HepG2 (cell line): ENCODE results near the gene GATD1. TPM values are rescaled to one million over a fixed set of nuclear protein-coding genes. Genes with fewer than 3 reads are reported as not detected.
A peak's percentile ranks its signal among the peaks of the same experiment; 100 is the strongest.

ENCODE experiments used
- CAMTA2 ChIP-seq: sonication (generic); formaldehyde crosslinking; IDR thresholded peaks from 2 replicates; pipeline ENCODE4 v1.4.0; 2020; ENCODE audit warnings: mild to moderate bottlenecking, missing genetic modification reagents, borderline replicate concordance
- GATA4 ChIP-seq: sonication (generic); IDR thresholded peaks from 2 replicates; pipeline ENCODE4 v1.6.1; 2016; ENCODE audit warnings: antibody characterized with exemption, low read depth, borderline replicate concordance
- HNF1A ChIP-seq, 2 experiments: sonication (generic) in 1 of 2; formaldehyde crosslinking in 1 of 2; IDR thresholded peaks; 2 replicates each; pipeline versions ENCODE4 v1.4.0 to v1.6.1; 2016 to 2020; ENCODE audit warnings: borderline replicate concordance in 1 of 2, low read depth in 1 of 2, mild to moderate bottlenecking in 1 of 2, missing genetic modification reagents in 1 of 2
- HNRNPK ChIP-seq: fragments of 200-400 bp; formaldehyde crosslinking; IDR thresholded peaks from 2 replicates; pipeline ENCODE4 v1.6.1; 2018; ENCODE audit warnings: low read length, low read depth, moderate library complexity, mild to moderate bottlenecking; ENCODE audit not compliant: poor library complexity, severe bottlenecking
- IRF9 ChIP-seq: sonication (generic); formaldehyde crosslinking; IDR thresholded peaks from 2 replicates; pipeline ENCODE4 v1.8.0; 2022; ENCODE audit warnings: missing genetic modification reagents, mild to moderate bottlenecking, borderline replicate concordance
- KAT7 ChIP-seq: IDR thresholded peaks from 2 replicates; pipeline ENCODE4 v1.6.1; 2018; ENCODE audit warnings: borderline replicate concordance, missing compliant biosample characterization
- MED13 ChIP-seq: sonication (generic); formaldehyde crosslinking; IDR thresholded peaks from 2 replicates; pipeline ENCODE4 v1.5.0; 2020; ENCODE audit warnings: missing genetic modification reagents
- RELA ChIP-seq: sonication (generic); formaldehyde crosslinking; IDR thresholded peaks from 2 replicates; pipeline ENCODE4 v1.4.0; 2020; ENCODE audit warnings: missing genetic modification reagents
- SKIL ChIP-seq: sonication (generic); formaldehyde crosslinking; IDR thresholded peaks from 2 replicates; pipeline ENCODE4 v1.8.0; 2022; ENCODE audit warnings: missing genetic modification reagents, mild to moderate bottlenecking, moderate library complexity, borderline replicate concordance
- TBX2 ChIP-seq: sonication (generic); formaldehyde crosslinking; IDR thresholded peaks from 2 replicates; pipeline ENCODE4 v1.5.0; 2020; ENCODE audit warnings: missing genetic modification reagents, mild to moderate bottlenecking, borderline replicate concordance
- UBTF ChIP-seq: sonication (generic); formaldehyde crosslinking; IDR thresholded peaks from 2 replicates; pipeline ENCODE4 v1.4.0; 2020; ENCODE audit warnings: mild to moderate bottlenecking, missing genetic modification reagents
- YEATS4 ChIP-seq: sonication (generic); formaldehyde crosslinking; IDR thresholded peaks from 2 replicates; pipeline ENCODE4 v1.4.0; 2020; ENCODE audit warnings: missing genetic modification reagents, borderline replicate concordance
- ZBTB46 ChIP-seq: sonication (generic); formaldehyde crosslinking; IDR thresholded peaks from 2 replicates; pipeline ENCODE4 v1.4.0; 2020; ENCODE audit warnings: mild to moderate bottlenecking, missing genetic modification reagents, borderline replicate concordance
- ZNF709 ChIP-seq: sonication (generic); formaldehyde crosslinking; IDR thresholded peaks from 2 replicates; pipeline ENCODE4 v1.5.0; 2020; ENCODE audit warnings: mild to moderate bottlenecking, missing genetic modification reagents
- polyA plus RNA-seq, 8 experiments: library from polyadenylated mRNA; depleted of rRNA in 3 of 8; stranded (reverse) in 7 of 8; unstranded in 1 of 8; fragments of >200 nt; fragmentation: Illumina TruSeq in 4 of 8; extraction: Trizol in 4 of 8; gene quantifications; 2 replicates each; pipeline versions ENCODE4 v1.2.1 to v1.2.3, GENCODE V29; 2011 to 2016; ENCODE audit warnings: low read depth in 4 of 8, missing spikeins in 1 of 8, mixed read lengths in 1 of 8; ENCODE audit not compliant: insufficient read depth in 1 of 8
- total RNA-seq, 5 experiments: library from RNA; depleted of rRNA; stranded (reverse); fragments of >200 nt; fragmentation: Illumina TruSeq; extraction: Trizol; gene quantifications; 2 replicates each; pipeline ENCODE4 v1.2.3, GENCODE V29; 2016; ENCODE audit warnings: low read depth in 1 of 5

GATD1 gene
- total and polyA plus RNA-seq, 2 of the 13 experiments (the other 11 are each of a cell fraction or from before 2014, with no cell fraction given), result 31.3 to 60.5 TPM

- TF ChIP-seq SKIL (CRISPR knock-in tag) (peak; percentile 32; the same call in 1 of the 2 replicates), IRF9 (CRISPR knock-in tag) (peak; percentile 21; the same call in 1 of the 2 replicates), RELA (CRISPR knock-in tag) (no peak), TBX2 (CRISPR knock-in tag) (peak; percentile 71), ZNF709 (CRISPR knock-in tag) (no peak), MED13 (CRISPR knock-in tag) (peak; percentile 24), HNRNPK (peak; percentile 55), YEATS4 (peak; percentile 42; the same call in 1 of the 2 replicates), CAMTA2 (CRISPR knock-in tag) (peak; percentile 37; the same call in 1 of the 2 replicates), KAT7 (CRISPR knock-in tag) (peak; percentile 42; the same call in 1 of the 2 replicates), HNF1A (IDR thresholded peaks at IDR 0.05; ENCODE audit: low read depth) (no peak), HNF1A (CRISPR knock-in tag; IDR thresholded peaks at IDR 0.05; ENCODE audit: borderline replicate concordance) (0 out of 2 replicates have a peak, but pooled peaks have one; percentile 44), UBTF (CRISPR knock-in tag) (peak; percentile 78), ZBTB46 (0 out of 2 replicates have a peak, but pooled peaks have one; percentile 8), GATA4 (peak; percentile 69; the same call in 1 of the 2 replicates)
Observed at GRCh38 chr11:747158-748006, 29.9 kb downstream of the GATD1 start, which contains the start of gene TALDO1 (continued).
